A204.1 (cell line): ENCODE measurements around the gene MED25.

Experiments
- FAIRE-seq: peaks from 2 replicates; lab custom pipeline; 2012; peaks lifted over from hg19 to GRCh38; lab: Jason Lieb, UNC

Gene MED25

DNA sequence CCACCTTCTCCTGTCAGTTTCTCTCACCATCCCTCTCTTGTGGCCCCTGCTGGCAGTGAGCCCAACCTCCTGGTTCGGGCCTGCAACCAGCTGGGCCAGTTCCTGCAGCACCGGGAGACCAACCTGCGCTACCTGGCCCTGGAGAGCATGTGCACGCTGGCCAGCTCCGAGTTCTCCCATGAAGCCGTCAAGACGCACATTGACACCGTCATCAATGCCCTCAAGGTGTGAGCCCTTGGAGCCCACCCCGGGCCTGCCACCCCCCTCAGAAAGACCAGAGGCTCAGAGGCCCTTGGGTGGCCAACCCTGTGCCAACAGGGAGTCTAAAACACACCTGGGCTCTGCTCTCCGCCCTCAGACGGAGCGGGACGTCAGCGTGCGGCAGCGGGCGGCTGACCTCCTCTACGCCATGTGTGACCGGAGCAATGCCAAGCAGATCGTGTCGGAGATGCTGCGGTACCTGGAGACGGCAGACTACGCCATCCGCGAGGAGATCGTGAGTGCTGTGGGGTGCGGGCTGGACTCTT is 18.8 kb upstream of the MED25 start:
- FAIRE-seq = no peak

- no peak for FAIRE-seq
These were observed 18.2 kb upstream of the MED25 start for GRCh38 chr19:49799798-49800376.

DNA sequence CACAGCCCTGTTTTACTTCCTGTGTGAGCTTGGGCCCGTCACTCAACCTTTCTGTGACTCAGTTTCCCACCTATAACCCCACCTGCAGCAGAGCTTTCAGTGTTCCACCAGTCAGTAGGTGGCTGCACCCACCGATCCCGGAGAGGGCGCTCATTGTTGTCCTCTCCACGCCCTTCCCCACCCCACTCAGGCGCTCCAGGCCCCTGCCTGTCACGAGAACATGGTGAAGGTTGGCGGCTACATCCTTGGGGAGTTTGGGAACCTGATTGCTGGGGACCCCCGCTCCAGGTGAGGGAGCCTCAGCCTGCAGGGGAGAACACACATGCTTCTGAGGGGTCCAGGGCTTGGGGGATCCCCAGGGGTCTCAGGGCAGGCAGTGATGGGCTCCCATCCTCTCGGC is 17.3 kb upstream of the MED25 start:
- FAIRE-seq = no peak

DNA sequence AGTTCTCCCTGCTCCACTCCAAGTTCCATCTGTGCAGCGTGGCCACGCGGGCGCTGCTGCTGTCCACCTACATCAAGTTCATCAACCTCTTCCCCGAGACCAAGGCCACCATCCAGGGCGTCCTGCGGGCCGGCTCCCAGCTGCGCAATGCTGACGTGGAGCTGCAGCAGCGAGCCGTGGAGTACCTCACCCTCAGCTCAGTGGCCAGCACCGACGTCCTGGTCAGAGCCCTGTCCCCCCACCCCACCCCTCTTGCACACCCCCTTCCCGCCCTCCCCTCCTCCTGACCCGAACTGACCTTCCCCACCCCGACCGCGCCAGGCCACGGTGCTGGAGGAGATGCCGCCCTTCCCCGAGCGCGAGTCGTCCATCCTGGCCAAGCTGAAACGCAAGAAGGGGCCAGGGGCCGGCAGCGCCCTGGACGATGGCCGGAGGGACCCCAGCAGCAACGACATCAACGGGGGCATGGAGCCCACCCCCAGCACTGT is 16.6 kb upstream of the MED25 start:
- no peak for FAIRE-seq

- no peak for FAIRE-seq
These were observed 16.0 kb upstream of the MED25 start for GRCh38 chr19:49801966-49802661.

- no peak for FAIRE-seq
These were observed 15.1 kb upstream of the MED25 start for GRCh38 chr19:49802836-49803528.

DNA sequence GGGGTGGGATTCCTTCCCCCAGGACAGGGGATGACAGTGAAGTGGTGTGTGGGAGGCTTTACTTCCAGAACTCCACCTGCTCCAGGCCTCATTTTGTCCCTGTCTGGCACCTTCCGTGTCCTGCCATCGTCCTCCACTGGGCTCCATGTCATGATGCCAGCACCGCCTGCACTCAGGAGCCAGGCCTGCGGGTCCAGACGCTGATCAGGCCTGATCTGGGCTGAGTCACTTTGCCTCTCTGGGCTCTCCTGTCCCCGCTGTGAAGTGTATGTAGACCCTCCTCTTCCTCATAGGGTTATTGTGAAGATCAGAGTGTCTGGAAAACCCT is 14.6 kb upstream of the MED25 start:
- FAIRE-seq = no peak

DNA sequence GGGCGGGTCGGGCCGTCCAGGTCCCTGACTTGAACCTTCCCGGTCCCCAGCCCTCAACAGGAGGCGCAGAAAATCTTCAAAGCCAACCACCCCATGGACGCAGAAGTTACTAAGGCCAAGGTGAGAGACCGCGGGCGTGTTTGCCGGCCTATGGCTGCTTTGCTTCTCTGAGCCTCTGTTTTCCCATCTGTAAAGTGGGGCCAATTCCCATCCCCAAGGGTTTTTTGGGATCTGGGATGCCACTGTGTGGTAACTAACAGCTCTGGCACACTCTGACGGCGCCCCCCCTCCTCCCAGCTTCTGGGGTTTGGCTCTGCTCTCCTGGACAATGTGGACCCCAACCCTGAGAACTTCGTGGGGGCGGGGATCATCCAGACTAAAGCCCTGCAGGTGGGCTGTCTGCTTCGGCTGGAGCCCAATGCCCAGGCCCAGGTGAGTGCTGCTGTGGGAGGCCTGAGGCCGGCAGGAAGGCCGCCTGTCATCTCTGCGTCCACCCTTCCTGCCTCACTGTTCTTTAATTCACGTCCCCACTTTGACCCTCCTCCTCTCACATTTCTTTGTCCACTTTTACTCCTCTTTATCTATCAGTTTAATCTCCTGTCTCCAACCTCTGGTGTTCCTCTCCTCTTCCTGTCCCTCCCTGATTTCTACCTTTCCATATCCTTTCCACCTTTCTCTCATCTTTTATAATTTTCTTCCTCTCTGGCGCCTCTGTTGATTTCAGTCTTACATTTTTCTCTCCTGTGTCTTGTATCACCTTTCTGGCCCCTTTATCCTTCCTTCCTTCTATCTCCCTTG is 12.1 kb upstream of the MED25 start:
- no peak for FAIRE-seq

DNA sequence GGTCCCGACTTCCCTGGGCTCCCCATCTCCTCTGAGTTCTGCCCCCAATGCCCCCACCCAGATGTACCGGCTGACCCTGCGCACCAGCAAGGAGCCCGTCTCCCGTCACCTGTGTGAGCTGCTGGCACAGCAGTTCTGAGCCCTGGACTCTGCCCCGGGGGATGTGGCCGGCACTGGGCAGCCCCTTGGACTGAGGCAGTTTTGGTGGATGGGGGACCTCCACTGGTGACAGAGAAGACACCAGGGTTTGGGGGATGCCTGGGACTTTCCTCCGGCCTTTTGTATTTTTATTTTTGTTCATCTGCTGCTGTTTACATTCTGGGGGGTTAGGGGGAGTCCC is 11.5 kb upstream of the MED25 start:
- FAIRE-seq = no peak

DNA sequence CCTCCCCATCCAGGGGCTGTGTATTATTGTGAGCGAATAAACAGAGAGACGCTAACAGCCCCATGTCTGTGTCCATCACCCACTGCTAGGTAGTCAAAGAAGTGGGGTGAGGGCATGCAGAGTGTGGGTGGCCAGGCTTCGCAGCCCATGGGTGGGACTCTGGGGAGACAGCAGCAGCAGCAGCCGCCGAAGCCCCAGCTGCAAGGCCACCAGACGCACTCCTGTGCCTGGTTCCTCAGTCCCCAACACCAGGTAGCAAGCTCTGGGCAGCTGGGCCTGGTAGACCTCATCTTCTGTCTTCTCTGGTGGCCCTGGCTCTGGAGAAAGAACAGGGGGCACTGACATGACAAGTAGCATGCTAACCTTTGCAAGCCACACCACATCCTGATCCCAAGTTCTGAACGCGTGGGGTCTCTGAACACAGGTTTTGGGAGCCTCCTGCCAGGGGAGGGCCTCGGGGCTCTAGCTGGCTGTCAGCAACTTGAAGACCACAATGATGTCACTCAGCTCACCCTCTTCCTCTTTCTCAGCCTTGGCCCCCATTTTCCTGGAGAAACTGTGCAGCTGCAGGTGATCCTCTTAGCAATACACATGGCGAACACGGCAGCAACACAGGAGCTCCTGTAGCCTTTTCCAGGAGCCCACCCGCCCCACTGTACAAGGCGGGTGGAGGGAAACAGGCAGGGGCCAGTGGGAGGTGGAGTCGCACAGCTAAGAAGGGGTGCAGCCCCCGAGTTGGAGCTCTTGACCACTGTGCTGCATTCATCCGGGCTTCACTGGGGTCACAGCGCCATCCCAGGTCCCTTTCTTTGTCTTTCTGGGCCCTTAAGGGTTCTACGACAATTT is 10.8 kb upstream of the MED25 start:
- no peak for FAIRE-seq

- FAIRE-seq = no peak
These were observed 10.0 kb upstream of the MED25 start for GRCh38 chr19:49807904-49808675.

DNA sequence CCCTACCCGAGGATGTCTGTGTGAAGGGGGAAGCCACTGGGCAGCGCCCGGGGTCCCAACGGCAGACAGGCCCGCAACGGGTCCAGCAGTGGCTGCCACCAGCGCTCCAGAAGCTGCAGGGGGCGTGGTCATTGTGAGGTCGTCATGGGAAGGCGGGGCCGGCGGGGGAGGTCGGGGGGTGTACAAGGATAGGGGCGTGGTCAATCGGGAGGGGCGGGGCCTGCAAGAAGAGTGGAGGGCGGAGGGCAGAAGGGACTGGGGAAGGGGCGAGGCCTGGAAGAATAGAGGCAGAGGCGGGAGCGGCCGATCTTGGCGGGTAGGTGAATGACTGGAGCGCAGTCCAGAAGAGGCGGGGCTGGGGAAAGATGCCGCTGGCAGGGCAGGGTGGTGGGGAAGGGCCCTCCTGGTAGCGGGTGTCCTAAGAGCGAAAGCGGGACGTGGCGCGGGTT is 9.4 kb upstream of the MED25 start:
- no peak for FAIRE-seq

DNA sequence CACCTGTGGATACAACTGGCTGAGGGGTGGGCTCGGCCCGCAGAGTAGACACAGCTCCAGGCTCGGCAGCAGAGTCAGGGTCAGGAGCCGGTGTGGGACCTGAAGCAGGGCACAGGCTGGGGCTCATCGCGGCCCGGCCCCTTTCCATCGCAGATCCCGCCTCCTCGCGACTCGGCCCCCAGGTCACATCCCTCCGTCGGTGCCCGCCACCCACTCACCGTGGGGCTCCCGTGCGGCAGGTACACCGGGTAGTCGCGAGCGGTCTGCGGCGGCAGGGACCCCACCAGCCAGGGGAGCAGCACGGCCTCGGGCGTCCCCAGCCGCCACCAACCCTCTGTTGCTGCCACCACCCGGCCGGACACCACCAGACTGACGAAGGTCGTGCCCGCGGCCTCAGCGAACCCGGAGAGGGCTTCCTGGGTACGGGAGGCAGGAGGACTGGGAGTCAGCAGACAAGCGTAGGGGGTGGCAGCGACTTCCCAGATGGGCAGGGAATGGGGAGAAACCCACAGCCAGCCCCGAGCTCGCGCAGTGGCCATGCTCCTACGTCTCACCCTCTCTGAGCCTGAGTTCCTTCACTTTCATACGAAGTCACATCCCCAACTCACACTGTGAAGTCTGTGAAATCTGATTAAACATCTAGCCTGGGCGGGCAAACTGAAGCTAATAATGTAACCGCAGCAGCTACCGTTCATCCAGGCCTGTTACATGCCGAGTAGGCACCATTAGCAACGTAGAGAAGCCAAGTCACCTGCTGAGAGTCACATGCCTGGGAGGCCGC is 8.7 kb upstream of the MED25 start:
- no peak for FAIRE-seq

- no peak for FAIRE-seq
These were observed 8.1 kb upstream of the MED25 start for GRCh38 chr19:49809941-49810389.

GRCh38 chr19:49811328-49811727 is 6.8 kb upstream of the MED25 start:
- no peak for FAIRE-seq

DNA sequence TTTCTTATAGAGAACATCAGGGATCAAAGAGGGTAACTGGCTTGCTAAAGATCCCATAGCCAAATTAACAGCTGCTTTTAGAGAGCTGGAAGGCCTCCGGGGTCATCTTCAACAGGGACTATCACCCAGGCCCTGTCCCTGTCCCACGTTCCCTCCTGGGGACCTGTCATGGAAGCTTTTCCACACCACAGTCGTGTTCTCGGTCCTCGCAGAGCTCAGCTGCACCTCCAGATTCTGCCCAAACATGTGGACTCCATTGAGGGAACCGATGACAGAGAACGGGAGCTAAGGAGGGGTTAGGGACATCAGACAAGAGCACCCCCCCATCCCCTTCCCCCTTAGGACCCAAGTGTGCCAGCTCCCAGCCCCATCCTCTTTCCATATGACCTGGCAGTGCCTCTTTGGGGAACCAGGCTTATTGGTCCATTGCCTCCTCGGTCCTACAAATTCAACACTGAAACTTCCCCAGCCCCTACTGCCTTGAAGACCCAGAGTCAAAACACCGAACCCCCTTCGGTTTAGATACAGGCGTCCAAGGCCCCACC is 5.6 kb upstream of the MED25 start:
- FAIRE-seq = no peak

DNA sequence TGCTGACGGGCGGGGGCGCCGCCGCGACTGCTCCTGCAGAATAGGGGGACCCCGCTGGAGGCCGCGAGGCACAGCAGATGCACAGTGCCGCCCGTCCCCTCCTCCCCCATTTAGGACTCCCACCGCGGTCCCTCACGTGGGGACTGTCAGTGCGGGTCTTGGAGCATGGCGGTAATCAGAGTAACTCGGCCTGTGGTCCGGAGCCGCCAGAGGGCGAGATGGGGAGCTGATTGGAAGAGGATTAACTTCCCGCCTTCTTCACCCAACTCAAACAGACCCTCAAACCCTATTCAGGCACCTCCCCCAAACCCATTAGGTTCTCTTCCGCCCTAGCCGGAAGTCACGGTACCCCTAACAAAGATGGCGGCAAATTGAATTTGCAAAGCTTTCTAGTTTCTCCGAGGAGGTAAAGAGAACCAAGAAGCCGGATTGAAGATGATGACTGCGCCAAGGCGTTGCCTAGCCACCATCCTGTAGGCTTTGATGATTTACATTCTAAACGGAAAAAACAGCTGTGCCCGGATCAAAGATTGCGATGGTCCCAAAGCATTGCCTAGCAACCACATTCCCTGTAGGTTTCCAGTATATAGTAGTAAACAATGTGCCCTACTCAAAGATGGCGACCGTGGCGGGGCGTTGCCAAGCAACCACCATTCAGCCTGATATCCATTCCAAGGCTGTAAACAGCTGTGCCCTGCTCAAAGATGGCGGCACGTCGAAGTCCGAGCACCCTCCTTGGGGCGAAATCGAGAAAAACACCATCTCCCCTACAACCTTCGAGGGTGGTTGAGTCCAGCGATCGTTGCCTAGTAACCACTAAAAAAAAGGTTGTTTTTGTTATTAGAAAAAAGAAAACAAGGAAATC is 4.9 kb upstream of the MED25 start, which contains the start of gene FUZ:
Gene FUZ (minus strand): TSS at position 296 of the 865 bp plus-strand sequence. CDS start 186 bp downstream, at position 110.
- FAIRE-seq = peak; percentile 99

DNA sequence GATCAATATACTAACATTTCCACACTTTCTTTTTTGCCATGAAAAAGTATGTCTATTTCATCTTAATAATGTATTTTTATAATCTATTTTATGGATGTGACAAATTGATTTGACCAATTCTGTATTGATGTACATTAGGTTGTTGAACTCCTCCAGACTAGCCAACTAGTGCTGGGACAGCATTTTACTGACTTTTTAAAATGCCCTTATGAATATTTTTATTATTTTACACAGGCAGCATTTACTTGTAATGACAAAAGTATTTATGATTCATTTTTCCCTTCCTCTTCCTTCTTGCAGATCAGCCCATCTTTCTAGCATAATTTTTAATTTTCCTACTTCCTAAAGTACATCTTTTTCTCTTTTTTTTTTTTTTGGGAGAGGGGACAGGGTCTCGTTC is 4.1 kb upstream of the MED25 start:
- FAIRE-seq = no peak

- no peak for FAIRE-seq
These were observed 1.5 kb upstream of the MED25 start for GRCh38 chr19:49816590-49816989.
